SU-DHL-6 (cell line): Measurements from ENCODE around the gene STAM2.
"Not testable (repeated sequence)": the region's sequence is repeated elsewhere in the genome, so short reads cannot be mapped to it uniquely, and the experiment has no call there.

ENCODE experiments used
- H2AFZ ChIP-seq: fragments of 200-600 bp; sonication (generic); 2 replicates; pipeline ENCODE4 v1.6.1; 2014; ENCODE audit warnings: low read depth, mild to moderate bottlenecking, moderate library complexity, mixed read lengths, antibody characterized with exemption, low read length; ENCODE audit not compliant: severe bottlenecking
- H3F3A ChIP-seq: fragments of 200-600 bp; shearing (Covaris generic); 2 replicates; pipeline ENCODE4 v1.6.0; 2016; ENCODE audit warnings: antibody characterized with exemption, mild to moderate bottlenecking; ENCODE audit not compliant: insufficient read depth
- H3K27ac ChIP-seq: fragments of 200-600 bp; sonication (generic); 2 replicates; pipeline ENCODE4 v1.5.1; 2016; ENCODE audit warnings: low read depth, mild to moderate bottlenecking, low read length, moderate library complexity, mixed read lengths
- H3K27me3 ChIP-seq: fragments of 200-600 bp; sonication (generic), shearing (Covaris generic); 2 replicates; pipeline ENCODE4 v1.6.0; 2014; ENCODE audit warnings: mild to moderate bottlenecking, low read length
- H3K36me3 ChIP-seq: fragments of 200-600 bp; sonication (generic); 2 replicates; pipeline ENCODE4 v1.6.1; 2014; ENCODE audit warnings: mild to moderate bottlenecking, low read length, mixed read lengths
- H3K4me2 ChIP-seq: fragments of 300-600, 200-600 bp; shearing (Covaris generic), sonication (generic); 2 replicates; pipeline ENCODE4 v1.6.0; 2014; ENCODE audit warnings: low read length, low read depth, mild to moderate bottlenecking; ENCODE audit not compliant: poor library complexity, severe bottlenecking
- H3K4me3 ChIP-seq: fragments of 200-600 bp; sonication (generic); 2 replicates; pipeline ENCODE4 v1.5.1; 2014; ENCODE audit warnings: antibody characterized with exemption, low read length, mild to moderate bottlenecking, mixed read lengths; ENCODE audit not compliant: insufficient read depth, poor library complexity, severe bottlenecking
- H3K79me2 ChIP-seq: fragments of 200-600 bp; sonication (generic); 2 replicates; pipeline ENCODE4 v1.6.1; 2014; ENCODE audit warnings: mild to moderate bottlenecking, low read length, moderate library complexity; ENCODE audit not compliant: insufficient read depth
- H3K9ac ChIP-seq: fragments of 200-600 bp; sonication (generic); 2 replicates; pipeline ENCODE4 v1.7.0; 2014; ENCODE audit warnings: mild to moderate bottlenecking, low read length
- H3K9me2 ChIP-seq: fragments of 200-600 bp; sonication (generic); replicated peaks from 2 replicates; pipeline ENCODE4 v1.6.1; 2014; ENCODE audit warnings: low read length; ENCODE audit not compliant: insufficient read depth
- H3K9me3 ChIP-seq: fragments of 200-600 bp; sonication (generic); 2 replicates; pipeline ENCODE4 v1.6.1; 2014; ENCODE audit warnings: low read length, mixed read lengths; ENCODE audit not compliant: insufficient read depth
- H4K20me1 ChIP-seq: fragments of 200-600 bp; sonication (generic); 2 replicates; pipeline ENCODE4 v1.6.1; 2014; ENCODE audit warnings: low read depth, mild to moderate bottlenecking, antibody characterized with exemption, low read length, moderate library complexity, mixed read lengths
- CTCF ChIP-seq: fragments of 200-600 bp; sonication (generic); IDR thresholded peaks from one replicate; pipeline ENCODE4 v1.5.1; 2017; ENCODE audit warnings: antibody characterized with exemption, mild to moderate bottlenecking, low read length, moderate library complexity; ENCODE audit not compliant: insufficient read depth, poor library complexity, severe bottlenecking
- EZH2phosphoT487 ChIP-seq: fragments of 200-600 bp; sonication (generic), shearing (Covaris generic); conservative IDR thresholded peaks from 2 replicates; pipeline ENCODE4 v1.6.1; 2018; ENCODE audit warnings: mild to moderate bottlenecking, antibody characterized with exemption, low read length, moderate library complexity, mixed read lengths

The STAM2 gene

GRCh38 chr2:152189622-152190495 is 14.3 kb upstream of the STAM2 start:
- H3K36me3 ChIP-seq, result no peaks in the 10 kb centered on the region
- H3K27me3 ChIP-seq, result no peaks in the 10 kb centered on the region
- H2AFZ ChIP-seq, result no peak overlapping the region
- H3K4me2 ChIP-seq, result no peak overlapping the region
- no peak overlapping the region for H3K27ac ChIP-seq
- no peak overlapping the region for H3K9ac ChIP-seq
- H3K79me2 ChIP-seq, result no peaks in the 10 kb centered on the region
- no peaks in the 10 kb centered on the region for H3K9me3 ChIP-seq
- TF ChIP-seq CTCF (peak; percentile 57), EZH2phosphoT487 (no peak)
- no peaks in the 10 kb centered on the region for H4K20me1 ChIP-seq
- H3F3A ChIP-seq, result no peaks in the 10 kb centered on the region
- H3K4me3 ChIP-seq, result no peak overlapping the region
- no peaks in the 10 kb centered on the region for H3K9me2 ChIP-seq

- not testable (repeated sequence) for H3K27ac ChIP-seq, H3F3A ChIP-seq, H3K4me3 ChIP-seq, H3K4me2 ChIP-seq, H3K9me2 ChIP-seq, H3K79me2 ChIP-seq, H3K27me3 ChIP-seq, H3K9me3 ChIP-seq, H3K9ac ChIP-seq, H3K36me3 ChIP-seq, H2AFZ ChIP-seq, H4K20me1 ChIP-seq
These were observed 11.2 kb upstream of the STAM2 start for GRCh38 chr2:152186808-152187207.

GRCh38 chr2:152186262-152186661 is 10.7 kb upstream of the STAM2 start:
- H3K27ac ChIP-seq, result no peak overlapping the region
- no peaks in the 10 kb centered on the region for H4K20me1 ChIP-seq
- no peaks in the 10 kb centered on the region for H3K27me3 ChIP-seq

More at GRCh38 chr2:152186262-152186661, 10.7 kb upstream of the STAM2 start:
- Histone ChIP-seq H3K4me3 (no peak overlapping the region), H3K36me3 (no peaks in the 10 kb centered on the region), H3K9me2 (no peaks in the 10 kb centered on the region), H3K9me3 (no peaks in the 10 kb centered on the region), H3K4me2 (no peak overlapping the region), H3K79me2 (no peaks in the 10 kb centered on the region), H3F3A (no peaks in the 10 kb centered on the region), H2AFZ (no peak overlapping the region), H3K9ac (no peak overlapping the region)
- TF ChIP-seq CTCF, result no peak
- TF ChIP-seq EZH2phosphoT487, result no peak
